KG1 (cell line): Measurements from ENCODE around the gene TAMM41.
"Not testable (repeated sequence)": the region's sequence is repeated elsewhere in the genome, so short reads cannot be mapped to it uniquely, and the experiment has no call there.

ENCODE experiments used
- DNase-seq: peaks from one replicate; lab custom pipeline; 2025; lab: John Stamatoyannopoulos, UW

Gene TAMM41

DNA sequence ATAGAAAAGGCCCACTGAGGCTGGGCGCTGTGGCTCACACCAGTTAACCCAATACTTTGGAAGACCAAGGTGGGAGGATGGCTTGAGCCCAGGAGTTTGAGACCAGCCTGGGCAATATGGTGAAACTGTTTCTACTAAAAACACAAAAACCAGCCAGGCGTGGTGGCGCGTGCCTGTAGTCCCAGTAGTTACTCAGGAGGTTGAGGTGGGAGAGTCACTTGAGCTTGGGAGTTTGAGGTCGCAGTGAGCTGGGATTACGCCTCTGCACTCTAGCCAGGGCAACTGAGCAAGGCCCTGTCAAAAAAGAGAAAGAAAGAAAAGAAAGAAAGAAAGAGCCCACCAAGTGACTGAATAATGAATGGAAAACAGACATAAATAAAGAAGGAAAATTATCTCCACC, 32.0 kb downstream of the TAMM41 start:
- DNase-seq = no peak

GRCh38 chr3:11810276-11810675, 36.4 kb downstream of the TAMM41 start:
- no peak for DNase-seq

DNA sequence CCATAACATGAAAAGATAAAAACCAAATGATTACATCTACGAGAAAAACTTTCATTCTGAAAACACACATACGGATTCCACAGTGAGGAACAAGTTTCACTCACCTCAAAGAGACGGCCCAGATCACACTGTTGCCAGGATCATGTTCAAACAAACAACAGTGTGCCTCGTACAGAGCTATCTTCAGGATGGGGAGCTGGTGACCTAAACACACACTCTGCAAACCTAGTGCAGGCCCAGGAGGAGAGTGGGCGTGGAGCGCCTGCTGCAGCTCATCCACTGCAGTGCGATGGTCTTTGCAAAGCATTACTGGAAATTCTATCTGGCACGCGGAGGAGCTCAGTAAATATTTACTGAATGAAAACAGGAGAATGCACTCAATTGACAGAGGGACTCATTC, 38.5 kb downstream of the TAMM41 start:
- DNase-seq = no peak

- no peak for DNase-seq
Measured at GRCh38 chr3:11807686-11808085, 39.0 kb downstream of the TAMM41 start.

GRCh38 chr3:11805716-11806115, 41.0 kb downstream of the TAMM41 start:
- no peak for DNase-seq

DNA sequence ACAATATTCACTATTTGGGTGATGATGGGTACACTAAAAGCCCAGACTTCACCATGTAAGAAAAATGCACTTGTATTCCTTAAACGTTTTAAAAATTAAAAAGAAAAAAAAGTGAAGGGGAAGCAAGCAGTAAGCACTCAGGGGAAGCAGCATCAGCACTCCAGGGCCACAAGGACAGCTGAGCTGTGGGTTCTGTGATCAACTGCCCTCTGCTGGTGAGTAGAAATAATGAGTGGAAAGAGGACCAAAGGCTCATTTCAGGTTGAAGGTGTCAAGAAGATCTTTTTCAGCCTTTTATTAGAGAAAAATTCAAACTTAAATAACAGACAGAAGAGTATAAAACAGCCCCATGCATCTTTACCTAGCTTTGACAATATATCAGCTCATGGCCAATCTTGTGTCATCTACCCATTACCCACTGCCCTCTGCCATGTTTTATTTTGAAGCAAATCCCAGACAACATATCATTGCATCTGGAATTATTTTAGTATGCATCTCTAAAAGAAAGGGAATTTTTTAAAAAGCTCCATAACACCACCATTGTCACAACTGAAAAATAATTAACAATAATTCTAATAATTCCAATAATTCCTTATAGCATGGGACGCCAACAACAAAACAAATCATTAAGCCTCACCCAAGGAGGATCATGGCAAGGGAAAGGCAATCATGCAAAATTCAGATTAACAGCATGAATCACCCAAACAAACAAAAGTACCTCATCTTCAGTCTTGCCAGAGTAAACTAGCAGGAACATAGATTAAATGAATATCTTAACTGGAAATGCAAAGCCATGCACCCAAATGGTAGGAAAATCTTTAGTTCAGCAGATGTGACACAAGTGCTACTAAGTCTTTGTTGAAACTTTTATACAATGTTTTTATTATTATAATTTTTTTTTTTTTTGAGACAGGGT, 42.5 kb downstream of the TAMM41 start:
- DNase-seq = no peak

- DNase-seq = no peak
Measured at GRCh38 chr3:11799791-11800190, 46.9 kb downstream of the TAMM41 start.

DNA sequence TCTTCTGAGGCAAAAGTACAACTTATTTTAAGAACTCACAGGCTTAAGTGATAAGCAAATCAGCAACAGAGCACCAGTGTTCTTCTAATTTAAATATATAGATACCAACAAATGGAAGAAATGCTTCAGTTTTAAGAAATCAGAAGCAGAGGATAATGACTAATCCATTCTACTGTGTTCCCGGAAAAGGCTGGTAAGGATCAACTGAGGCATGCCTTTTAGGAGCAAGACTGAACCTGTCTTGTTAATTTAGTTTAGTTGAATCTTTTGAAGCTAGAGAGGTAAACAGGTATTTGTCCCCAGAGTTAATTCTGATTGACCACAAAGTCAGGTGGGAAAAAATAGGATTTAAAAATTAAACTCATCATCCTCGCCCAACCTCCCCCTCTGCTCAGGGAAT, 51.8 kb downstream of the TAMM41 start:
- DNase-seq = no peak

DNA sequence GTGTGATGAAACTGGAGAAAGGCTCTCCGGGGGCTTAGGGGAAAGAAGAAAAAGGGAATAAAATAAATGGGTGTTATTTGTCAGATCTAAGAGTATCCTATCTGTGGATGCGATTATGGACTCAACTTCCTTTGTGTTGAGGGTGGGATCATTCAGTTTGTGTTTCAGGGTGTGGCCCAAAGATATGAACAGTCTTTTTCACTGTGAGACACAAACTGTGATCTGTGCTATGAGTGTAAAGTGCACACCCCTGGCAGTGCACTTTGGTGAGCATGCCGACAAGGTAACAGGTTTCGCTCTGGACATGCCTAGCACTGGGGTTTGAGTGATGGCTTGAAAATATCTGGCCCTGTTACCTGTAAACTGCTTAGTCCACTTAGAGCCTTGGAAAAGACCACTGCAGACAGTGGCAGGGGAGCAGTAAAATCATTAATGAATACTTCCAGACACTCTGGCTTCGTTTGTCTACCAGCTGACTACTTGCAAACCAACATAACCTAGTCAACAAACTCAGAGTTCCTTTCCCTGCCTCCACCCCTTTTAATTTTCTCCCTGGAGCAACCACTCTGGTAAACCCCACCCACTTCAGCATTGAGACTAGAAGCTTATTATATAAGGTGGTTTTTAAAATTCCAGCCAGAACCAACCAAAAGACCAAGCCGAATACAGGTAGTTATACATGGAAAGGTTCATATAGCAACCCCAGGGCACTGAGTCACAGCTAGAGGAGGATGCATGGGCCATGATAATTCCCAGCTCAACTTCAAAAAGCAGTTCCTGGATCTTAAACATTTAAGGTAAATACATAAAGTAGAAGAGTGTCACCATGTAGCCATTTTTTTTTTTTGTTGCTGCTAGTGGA, 55.1 kb downstream of the TAMM41 start:
- DNase-seq = no peak

GRCh38 chr3:11789412-11789811, 57.3 kb downstream of the TAMM41 start:
- no peak for DNase-seq

GRCh38 chr3:11784971-11785377, 61.7 kb downstream of the TAMM41 start:
- no peak for DNase-seq

GRCh38 chr3:11780341-11780740, 66.3 kb downstream of the TAMM41 start:
- no peak for DNase-seq

GRCh38 chr3:11779626-11780025, 67.1 kb downstream of the TAMM41 start:
- no peak for DNase-seq

DNA sequence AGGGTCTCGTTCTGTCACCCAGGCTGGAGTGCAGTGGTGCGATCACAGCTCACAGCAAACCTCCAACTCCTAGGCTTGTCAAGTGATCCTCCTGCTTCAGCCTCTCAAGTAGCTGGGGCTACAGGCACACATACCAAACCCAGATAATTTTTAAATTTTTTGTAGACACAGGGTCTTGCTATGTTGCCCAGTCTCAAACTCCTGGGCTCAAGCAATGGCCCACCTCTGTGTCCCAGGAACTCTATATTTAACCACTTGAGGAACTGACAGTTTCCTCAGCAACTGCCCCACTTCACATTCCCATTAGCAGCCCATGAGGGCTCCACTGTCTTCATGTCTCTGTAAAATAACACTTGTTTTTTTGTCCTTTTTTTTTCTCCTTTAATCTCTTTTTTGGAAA, 68.4 kb downstream of the TAMM41 start:
- DNase-seq = no peak

DNA sequence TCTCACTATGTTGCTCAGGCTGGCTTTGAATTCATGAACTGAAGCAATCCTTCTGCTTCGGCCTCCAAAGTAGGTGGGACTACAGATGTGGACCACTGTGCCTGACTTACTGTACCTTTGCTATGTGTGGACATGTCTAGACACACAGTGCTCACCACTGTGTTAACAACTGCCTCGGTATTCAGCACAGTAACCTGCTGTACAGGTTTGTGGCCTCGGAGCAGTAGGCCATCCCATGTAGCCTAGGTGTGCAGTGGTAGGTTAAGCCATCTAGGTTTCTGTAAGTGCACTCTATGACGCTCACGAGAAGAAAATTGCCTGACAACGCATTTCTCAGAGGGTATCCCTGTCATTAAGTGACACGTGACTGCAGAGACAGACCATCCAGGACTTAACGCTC, 70.3 kb downstream of the TAMM41 start:
- DNase-seq = no peak

- no peak for DNase-seq
Measured at GRCh38 chr3:11775493-11775892, 71.2 kb downstream of the TAMM41 start.

DNA sequence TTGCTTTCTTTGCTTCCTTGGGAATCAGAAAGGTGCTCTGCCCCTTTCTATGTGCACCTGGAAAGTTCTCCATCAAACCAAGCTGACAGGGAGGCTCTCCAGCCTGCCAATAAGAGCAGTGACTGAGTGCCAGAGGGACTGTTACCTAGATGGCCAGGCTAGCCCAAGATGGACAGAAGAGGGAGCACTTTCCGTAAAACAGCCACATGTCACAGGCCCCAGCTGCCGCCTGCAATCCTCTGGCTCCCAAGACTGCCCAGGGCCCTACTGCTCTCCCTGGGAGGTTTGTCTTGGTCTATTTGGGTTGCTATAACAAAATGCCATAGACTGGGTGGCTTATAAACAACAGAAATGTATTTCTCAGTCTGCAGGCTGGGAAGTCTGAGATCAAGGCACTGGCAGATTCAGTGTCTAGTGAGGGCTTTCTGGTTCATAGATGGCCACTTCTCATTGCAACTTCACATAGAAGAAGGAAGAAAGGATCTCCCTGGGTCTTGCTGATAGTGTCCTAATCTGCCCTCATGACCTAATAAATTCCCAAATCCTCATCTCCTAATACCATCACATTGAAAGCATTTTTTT, 72.3 kb downstream of the TAMM41 start:
- DNase-seq = no peak

- not testable (repeated sequence) for DNase-seq
Measured at GRCh38 chr3:11771931-11772330, 74.8 kb downstream of the TAMM41 start.

GRCh38 chr3:11770477-11771391, 76.0 kb downstream of the TAMM41 start:
- no peak for DNase-seq

DNA sequence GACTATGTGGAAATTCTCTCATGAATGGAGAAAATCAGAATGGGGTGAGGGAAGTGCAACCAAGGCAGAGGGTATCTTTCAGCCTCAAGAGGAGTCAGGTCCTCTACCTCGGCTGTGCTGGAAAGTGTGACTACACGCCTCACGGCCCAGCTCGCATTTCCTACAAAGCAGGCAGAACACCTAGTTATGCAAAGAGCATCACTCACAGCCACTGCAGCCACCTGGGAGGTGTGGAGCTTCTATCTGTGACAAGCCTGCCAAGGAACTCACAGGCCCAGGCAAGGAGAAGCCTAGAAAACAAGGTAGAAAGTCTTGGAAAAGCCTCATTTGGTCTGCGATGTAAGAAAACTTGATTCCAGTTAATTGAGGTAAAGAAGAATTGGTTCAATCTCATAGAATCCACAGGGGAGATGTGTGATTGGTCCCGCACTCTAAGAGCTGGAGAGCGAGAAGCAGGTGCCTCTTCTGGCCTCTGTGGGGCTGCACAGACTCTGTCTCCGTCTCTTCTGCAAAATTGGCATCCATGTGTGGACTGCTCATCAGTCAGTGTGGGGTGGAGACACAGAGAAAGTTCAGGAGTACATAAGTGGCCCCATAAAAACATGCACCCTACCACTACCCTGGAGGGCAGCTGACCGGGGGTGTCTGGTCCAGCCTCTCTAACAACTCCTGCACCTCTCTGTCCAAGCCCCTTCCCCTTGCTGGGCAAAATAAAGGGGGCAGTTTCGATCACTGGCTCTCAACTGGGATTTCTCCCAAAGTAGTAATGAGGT, 76.8 kb downstream of the TAMM41 start:
- DNase-seq = no peak

DNA sequence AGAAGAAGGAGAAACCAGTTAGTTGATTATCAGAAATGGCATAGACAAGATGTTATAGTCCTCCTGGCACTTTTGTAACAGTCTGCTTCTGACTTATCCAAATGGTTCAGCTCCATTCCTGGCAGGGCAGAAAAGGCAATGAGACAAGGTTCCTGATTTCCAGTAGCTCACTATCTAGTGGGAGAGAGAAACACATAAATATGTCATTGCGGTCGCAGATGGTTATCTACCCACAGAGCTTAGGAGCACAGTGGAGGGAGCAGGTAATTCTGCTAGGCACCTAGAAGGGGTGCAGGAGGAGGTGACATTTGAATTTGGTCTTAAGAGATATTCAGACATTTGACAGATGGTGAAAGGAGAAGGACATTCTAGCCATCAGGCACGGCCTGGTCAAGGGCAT, 78.1 kb downstream of the TAMM41 start:
- no peak for DNase-seq
